ENCODE measurements around the gene ZSCAN31.
"Not testable (repeated sequence)": the region's sequence is repeated elsewhere in the genome, so short reads cannot be mapped to it uniquely, and the experiment has no call there.

ZSCAN31 gene

GRCh38 chr6:28351493-28351925 is 15.6 kb upstream of the ZSCAN31 start:
- no peak for DNase-seq

- DNase-seq, result no peak
Observed at GRCh38 chr6:28351087-28351486, 15.1 kb upstream of the ZSCAN31 start.

- peak; percentile 69 to 78 for DNase-seq
Observed at GRCh38 chr6:28349892-28350737, 14.2 kb upstream of the ZSCAN31 start, which contains the start of gene ZKSCAN3. TSS of gene ZKSCAN3 (plus strand) at chr6:28349947. CDS start at chr6:28359587, 9,640 bp downstream.

- no peak for DNase-seq
Observed at GRCh38 chr6:28349344-28349891, 13.5 kb upstream of the ZSCAN31 start.

- DNase-seq, result no peak
Observed at GRCh38 chr6:28347119-28347518, 11.2 kb upstream of the ZSCAN31 start.

- DNase-seq, result no peak
Observed at GRCh38 chr6:28345201-28345600, 9.3 kb upstream of the ZSCAN31 start.

GRCh38 chr6:28343898-28344677 is 8.1 kb upstream of the ZSCAN31 start:
- no peak for DNase-seq

- DNase-seq, result no peak
Observed at GRCh38 chr6:28340310-28341095, 4.6 kb upstream of the ZSCAN31 start.

- no peak for DNase-seq
Observed at GRCh38 chr6:28337121-28337520, 1.2 kb upstream of the ZSCAN31 start.

GRCh38 chr6:28336284-28337120 is 554 bp upstream of the ZSCAN31 start:
- DNase-seq, result peak; percentile 12 to 41

GRCh38 chr6:28335040-28335563 is 846 bp downstream of the ZSCAN31 start:
- no peak for DNase-seq

- DNase-seq, result no peak
Observed at GRCh38 chr6:28334286-28335039, 1.5 kb downstream of the ZSCAN31 start.

GRCh38 chr6:28333599-28334018 is 2.3 kb downstream of the ZSCAN31 start:
- no peak for DNase-seq

GRCh38 chr6:28333047-28333446 is 2.9 kb downstream of the ZSCAN31 start:
- DNase-seq, result no peak

GRCh38 chr6:28330041-28330440 is 5.9 kb downstream of the ZSCAN31 start:
- no peak for DNase-seq

- no peak for DNase-seq
Observed at GRCh38 chr6:28326371-28326948, 9.5 kb downstream of the ZSCAN31 start.

GRCh38 chr6:28323813-28324424 is 12.0 kb downstream of the ZSCAN31 start:
- DNase-seq, result no peak

- no peak for DNase-seq
Observed at GRCh38 chr6:28322661-28323060, 13.3 kb downstream of the ZSCAN31 start.

GRCh38 chr6:28317866-28318265 is 18.1 kb downstream of the ZSCAN31 start:
- not testable (repeated sequence) for DNase-seq

GRCh38 chr6:28315628-28316027 is 20.3 kb downstream of the ZSCAN31 start:
- DNase-seq, result no peak
